ENCODE results near the gene PLCD1.
"Not testable (repeated sequence)": the region's sequence is repeated elsewhere in the genome, so short reads cannot be mapped to it uniquely, and the experiment has no call there.

Gene PLCD1

GRCh38 chr3:38029400-38030125 is at the start of gene PLCD1:
Gene PLCD1 (minus strand): TSS chr3:38029642. CDS start chr3:38029539, 103 bp downstream.
- DNase-seq (ENCODE audit: insufficient read length, low spot score): no peak

DNA sequence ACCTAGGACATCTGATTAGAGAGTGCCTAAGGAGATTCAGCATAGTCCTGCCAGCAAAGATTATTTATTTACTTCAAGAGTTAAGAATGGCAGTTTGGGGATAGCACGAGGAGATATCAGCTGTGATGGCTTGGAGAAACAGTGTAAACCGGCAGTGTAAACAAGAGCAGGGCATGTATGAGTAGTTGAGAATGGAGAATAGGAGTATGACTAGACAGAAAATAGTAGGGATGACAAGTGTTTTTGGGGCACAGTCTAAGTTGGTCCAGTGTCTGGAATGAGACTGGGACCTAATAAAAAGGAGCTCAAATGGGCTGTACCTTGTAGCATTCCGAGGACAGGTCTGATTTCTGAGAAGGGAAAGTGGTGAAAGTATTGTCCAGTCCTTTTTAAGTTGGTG is 47.6 kb upstream of the PLCD1 start:
- not testable (repeated sequence) for FAIRE-seq; DNase-seq (ENCODE audit: insufficient read length, low spot score)

More at GRCh38 chr3:38029400-38030125, at the start of gene PLCD1:
- FAIRE-seq: no peak
- no peak for TF ChIP-seq POLR2A (IDR thresholded peaks at IDR 0.05; ENCODE audit: low read depth, low read length)

GRCh38 chr3:38070013-38070412 is 40.6 kb upstream of the PLCD1 start:
- FAIRE-seq: no peak
- DNase-seq (ENCODE audit: insufficient read length, low spot score): no peak
- no peak for TF ChIP-seq POLR2A (IDR thresholded peaks at IDR 0.05; ENCODE audit: low read depth, low read length)

- TF ChIP-seq POLR2A (IDR thresholded peaks at IDR 0.05; ENCODE audit: low read depth, low read length): no peak
- DNase-seq (ENCODE audit: insufficient read length, low spot score): no peak
- no peak for FAIRE-seq
These were observed 38.2 kb upstream of the PLCD1 start for GRCh38 chr3:38067508-38068233.

DNA sequence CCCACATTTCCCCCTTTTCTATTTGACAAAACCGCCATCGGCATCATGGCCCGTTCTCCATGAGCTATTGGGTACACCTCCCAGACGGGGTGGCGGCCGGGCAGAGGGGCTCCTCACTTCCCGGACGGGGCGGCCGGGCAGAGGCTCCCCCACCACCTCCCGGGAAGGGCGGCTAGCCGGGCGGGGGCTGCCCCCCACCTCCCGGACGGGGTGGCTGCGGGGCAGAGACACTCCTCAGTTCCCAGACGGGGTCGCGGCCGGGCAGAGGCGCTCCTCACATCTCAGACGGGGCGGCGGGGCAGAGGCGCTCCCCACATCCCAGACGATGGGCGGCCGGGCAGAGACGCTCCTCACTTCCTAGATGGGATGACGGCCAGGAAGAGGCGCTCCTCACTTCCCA is 35.0 kb upstream of the PLCD1 start:
- not testable (repeated sequence) for DNase-seq (ENCODE audit: insufficient read length, low spot score); FAIRE-seq

DNA sequence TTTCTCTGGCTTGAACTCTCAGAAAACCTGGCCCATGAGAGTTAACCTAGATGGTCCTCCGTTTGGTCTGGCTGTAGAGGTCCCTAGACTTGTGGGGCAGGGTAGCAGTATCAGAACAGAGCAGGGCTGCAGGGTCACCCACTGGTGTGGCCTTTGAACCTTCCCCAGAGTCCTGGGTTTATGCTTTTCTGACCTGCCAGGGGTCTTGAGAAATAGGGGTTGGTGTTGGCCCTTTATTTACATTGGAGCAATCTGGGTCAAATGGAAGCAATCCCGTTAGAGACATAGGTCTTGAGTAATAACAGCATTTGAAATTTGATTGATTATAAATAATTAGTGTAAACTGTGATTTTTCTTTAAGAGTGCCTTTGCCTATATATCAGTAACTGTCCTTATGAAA is 33.4 kb upstream of the PLCD1 start:
- no peak for TF ChIP-seq POLR2A (IDR thresholded peaks at IDR 0.05; ENCODE audit: low read depth, low read length)
- DNase-seq (ENCODE audit: insufficient read length, low spot score) (no peak), FAIRE-seq (no peak)

DNA sequence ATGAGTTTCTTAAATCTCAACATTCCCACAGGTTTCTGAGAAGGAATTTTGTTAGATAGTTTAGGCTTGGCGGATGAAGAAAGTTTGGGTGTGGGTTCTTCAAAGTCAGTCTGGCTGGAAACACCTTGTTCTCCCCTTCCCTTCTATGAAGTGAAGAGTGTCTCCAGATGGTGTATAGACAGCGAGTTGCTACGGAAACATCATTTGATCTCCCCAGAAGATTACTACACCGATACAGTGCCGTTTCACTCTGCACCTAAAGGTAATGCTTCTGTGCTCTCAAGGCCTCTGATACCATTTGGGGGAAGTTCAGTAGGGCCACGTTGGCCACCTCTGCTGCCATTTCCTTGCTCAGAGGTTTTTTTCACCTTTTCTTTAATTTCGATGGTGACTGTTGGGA is 30.1 kb upstream of the PLCD1 start:
- TF ChIP-seq POLR2A (IDR thresholded peaks at IDR 0.05; ENCODE audit: low read depth, low read length): no peak
- DNase-seq (ENCODE audit: insufficient read length, low spot score): no peak
- FAIRE-seq: no peak

GRCh38 chr3:38059148-38059547 is 29.7 kb upstream of the PLCD1 start:
- DNase-seq (ENCODE audit: insufficient read length, low spot score): no peak
- FAIRE-seq: no peak
- TF ChIP-seq POLR2A (IDR thresholded peaks at IDR 0.05; ENCODE audit: low read depth, low read length): no peak

DNA sequence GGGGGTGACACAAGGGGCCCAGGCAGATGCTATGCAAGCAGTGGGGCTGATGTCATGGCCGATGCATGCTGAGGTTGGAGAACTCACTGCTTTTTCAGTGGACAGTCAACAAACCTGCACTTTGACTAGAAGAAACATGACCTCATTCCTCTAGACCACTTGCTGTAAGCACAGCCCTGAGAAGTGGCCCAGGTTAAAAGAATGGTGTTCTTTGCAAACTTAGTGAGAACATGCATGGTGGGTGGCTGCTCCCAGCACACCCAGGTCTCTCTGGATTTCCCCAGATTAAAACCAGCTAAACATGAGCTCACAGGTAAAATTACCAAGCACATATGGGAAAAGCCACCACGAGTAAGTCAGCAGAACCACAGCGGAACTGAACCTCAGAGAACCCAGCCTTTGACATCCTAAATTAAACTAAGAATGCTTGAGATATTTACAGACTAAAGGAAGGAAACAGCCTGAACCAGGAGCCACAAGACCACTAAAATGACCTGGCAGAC is 25.1 kb upstream of the PLCD1 start:
- FAIRE-seq (no peak), DNase-seq (ENCODE audit: insufficient read length, low spot score) (no peak)
- no peak for TF ChIP-seq POLR2A (IDR thresholded peaks at IDR 0.05; ENCODE audit: low read depth, low read length)

GRCh38 chr3:38053813-38054498 is 24.5 kb upstream of the PLCD1 start:
- FAIRE-seq; DNase-seq (ENCODE audit: insufficient read length, low spot score): not testable (repeated sequence)

DNA sequence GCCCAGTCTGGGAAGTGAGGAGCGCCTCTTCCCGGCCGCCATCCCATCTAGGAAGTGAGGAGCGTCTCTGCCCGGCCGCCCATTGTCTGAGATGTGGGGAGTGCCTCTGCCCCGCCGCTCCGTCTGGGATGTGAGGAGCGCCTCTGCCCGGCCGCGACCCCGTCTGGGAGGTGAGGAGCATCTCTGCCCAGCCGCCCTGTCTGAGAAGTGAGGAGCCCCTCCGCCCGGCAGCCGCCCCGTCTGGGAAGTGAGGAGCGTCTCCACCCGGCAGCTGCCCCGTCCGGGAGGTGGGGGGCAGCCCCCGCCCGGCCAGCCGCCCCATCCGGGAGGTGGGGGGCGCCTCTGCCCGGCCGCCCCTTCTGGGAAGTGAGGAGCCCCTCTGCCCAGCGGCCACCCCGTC is 23.8 kb upstream of the PLCD1 start:
- not testable (repeated sequence) for DNase-seq (ENCODE audit: insufficient read length, low spot score); FAIRE-seq

DNA sequence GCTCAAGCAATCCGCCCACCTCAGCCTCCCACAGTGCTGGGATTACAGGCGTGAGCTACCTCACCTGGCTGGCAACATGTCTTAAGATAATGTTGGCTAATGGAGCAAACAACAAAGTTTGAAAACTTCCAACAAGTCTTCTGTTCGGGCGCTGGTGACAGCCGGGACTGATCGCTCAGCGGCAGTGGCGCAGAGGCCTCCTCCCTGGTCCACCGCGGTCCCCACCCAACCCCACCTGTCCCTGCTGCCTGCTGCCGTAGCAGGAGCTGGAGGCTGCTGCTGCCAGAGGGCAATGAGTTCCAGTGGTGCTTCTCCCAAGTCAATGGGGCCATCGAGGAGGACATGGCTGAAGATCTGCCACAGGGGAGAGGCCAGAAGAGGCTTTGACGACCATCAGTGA is 21.7 kb upstream of the PLCD1 start:
- DNase-seq (ENCODE audit: insufficient read length, low spot score) (no peak), FAIRE-seq (no peak)
- no peak for TF ChIP-seq POLR2A (IDR thresholded peaks at IDR 0.05; ENCODE audit: low read depth, low read length)

DNA sequence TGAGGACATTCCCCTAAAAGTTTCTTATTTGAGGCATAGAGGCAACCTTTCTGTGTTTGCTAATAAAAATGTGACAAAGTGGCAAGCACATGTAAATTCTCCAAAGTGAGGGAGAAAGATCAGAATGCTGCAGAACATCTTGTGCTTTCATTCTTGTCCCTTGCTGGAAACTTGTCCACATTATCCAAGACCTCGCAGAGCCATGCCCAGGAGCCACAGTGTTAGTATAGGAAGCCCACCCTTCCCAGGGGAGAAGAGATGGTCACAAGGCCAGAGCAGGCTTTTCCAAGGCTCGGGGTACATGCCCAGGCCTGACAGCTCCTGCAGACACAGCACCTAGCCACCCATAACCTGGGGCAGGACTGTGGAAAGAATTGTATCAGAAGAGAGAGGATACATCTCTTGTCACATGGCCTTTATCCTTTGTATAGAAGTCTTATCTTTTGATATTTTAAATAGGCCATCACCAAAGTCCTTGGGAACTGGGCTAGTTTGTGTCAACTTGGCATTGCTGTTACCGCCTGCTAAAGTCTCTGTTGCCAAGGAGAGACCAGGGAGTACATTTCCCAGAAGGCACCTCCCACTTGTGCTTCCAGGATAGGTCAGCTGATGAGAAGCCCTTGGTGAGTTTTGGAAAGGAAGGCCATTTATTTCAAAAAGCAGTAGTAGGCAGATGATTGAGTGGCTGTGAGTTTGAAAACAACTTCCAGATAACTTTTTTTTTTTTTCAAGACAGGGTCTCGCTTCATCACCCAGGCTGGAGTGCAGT is 20.1 kb upstream of the PLCD1 start:
- no peak for TF ChIP-seq POLR2A (IDR thresholded peaks at IDR 0.05; ENCODE audit: low read depth, low read length)
- no peak for DNase-seq (ENCODE audit: insufficient read length, low spot score)
- no peak for FAIRE-seq

DNA sequence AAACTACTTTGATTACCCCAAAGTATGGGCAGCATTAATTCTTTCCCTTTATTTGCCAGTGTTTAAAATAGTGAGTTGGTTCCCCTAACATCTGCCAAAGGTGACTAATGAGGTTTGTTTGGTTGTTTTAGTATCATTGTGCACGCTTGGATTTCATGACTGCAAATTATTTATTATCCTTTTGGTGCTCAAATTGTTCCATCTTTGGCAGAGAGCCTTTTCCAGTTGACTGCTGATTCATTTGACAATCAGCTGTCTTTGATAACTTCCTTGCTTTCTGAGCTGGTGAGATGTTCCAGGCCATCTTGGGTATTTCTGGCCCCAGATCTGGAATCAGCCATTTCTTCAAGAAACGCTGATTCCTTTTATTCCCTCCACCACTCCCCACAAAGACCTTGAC is 18.5 kb upstream of the PLCD1 start:
- no peak for TF ChIP-seq POLR2A (IDR thresholded peaks at IDR 0.05; ENCODE audit: low read depth, low read length)

More for the DNA sequence above, 18.5 kb upstream of the PLCD1 start:
- FAIRE-seq (no peak), DNase-seq (ENCODE audit: insufficient read length, low spot score) (no peak)
